Endothelial cell of umbilical vein (primary cell): Measurements from ENCODE around the gene KIF19. TPM values are rescaled to one million over a fixed set of nuclear protein-coding genes. Genes with fewer than 3 reads are reported as not detected.

Source experiments
- BruUV-seq: library from RNA; stranded (reverse); fragments of 400-500 nt; replicated peaks from 2 replicates; lab custom pipeline; 2021; lab: Mats Ljungman, UMichigan
- CTCF ChIA-PET: fragments of 300-600, 350-600 bp; sonication (Branson Sonifier 250); formaldehyde crosslinking; loops from one replicate; lab custom pipeline; 2021; ENCODE audit warnings: antibody characterized with exemption, inconsistent platforms; lab: Charles Lee
- POLR2A ChIA-PET: fragments of 300-600, 350-600 bp; sonication (Branson Sonifier 250); formaldehyde crosslinking; loops from one replicate; lab custom pipeline; 2021; ENCODE audit warnings: antibody characterized with exemption, inconsistent platforms; lab: Charles Lee
- DNase-seq: peaks from one replicate; pipeline ENCODE4 v3.0.0-alpha.2; 2011; ENCODE audit warnings: low read depth, low spot score
- FAIRE-seq: peaks from 2 replicates; lab custom pipeline; 2011; peaks lifted over from hg19 to GRCh38; lab: Jason Lieb, UNC
- H2AFZ ChIP-seq: 2 replicates; pipeline ENCODE4 v1.6.0; 2012; ENCODE audit warnings: low read depth, low read length, control low read depth, inconsistent platforms
- H3K27ac ChIP-seq: 2 replicates; pipeline ENCODE4 v1.5.1; 2011; ENCODE audit warnings: low read depth, mild to moderate bottlenecking, control low read depth, low read length, moderate library complexity; ENCODE audit not compliant: insufficient read depth
- H3K27me3 ChIP-seq, 2 experiments: 2 replicates each; pipeline versions ENCODE4 v1.6.0 to v1.6.1; 2011; ENCODE audit warnings: low read length in 2 of 2, mixed read lengths in 1 of 2; ENCODE audit not compliant: control insufficient read depth in 2 of 2, insufficient read depth in 2 of 2
- H3K36me3 ChIP-seq, 2 experiments: 2 replicates in 1 of 2; 3 replicates in 1 of 2; pipeline ENCODE4 v1.5.1; 2011; ENCODE audit warnings: low read length in 2 of 2, mild to moderate bottlenecking in 1 of 2, moderate library complexity in 1 of 2; ENCODE audit not compliant: control insufficient read depth in 2 of 2, insufficient read depth in 2 of 2; ENCODE audit errors: extremely low read depth in 1 of 2
- H3K4me1 ChIP-seq: 3 replicates; pipeline ENCODE4 v1.5.1; 2011; ENCODE audit warnings: mild to moderate bottlenecking, low read length; ENCODE audit not compliant: control insufficient read depth, insufficient read depth; ENCODE audit errors: extremely low read depth
- H3K4me2 ChIP-seq: 2 replicates; pipeline ENCODE4 v1.6.1; 2011; ENCODE audit warnings: low read length, control low read depth, mixed read lengths; ENCODE audit not compliant: insufficient read depth
- H3K4me3 ChIP-seq, 3 experiments: fragments of 200-600 bp in 1 of 3; sonication (generic), shearing (Covaris generic) in 1 of 3; replicated peaks in 1 of 3; 2 replicates each; pipeline ENCODE4 v1.5.1; 2011 to 2016; ENCODE audit warnings: control low read depth in 3 of 3, low read length in 3 of 3, mild to moderate bottlenecking in 2 of 3, inconsistent platforms in 1 of 3, low read depth in 1 of 3, moderate library complexity in 1 of 3; ENCODE audit not compliant: insufficient read depth in 1 of 3
- H3K79me2 ChIP-seq: 2 replicates; pipeline ENCODE4 v1.6.0; 2012; ENCODE audit warnings: low read length, inconsistent platforms; ENCODE audit not compliant: control insufficient read depth, insufficient read depth
- H3K9ac ChIP-seq: replicated peaks from 2 replicates; pipeline ENCODE3; 2011; ENCODE audit warnings: low read length, control low read depth; ENCODE audit not compliant: insufficient read depth; ENCODE audit errors: extremely low read depth
- H3K9me1 ChIP-seq: replicated peaks from 3 replicates; pipeline ENCODE4 v1.6.0; 2011; ENCODE audit warnings: mild to moderate bottlenecking, low read length; ENCODE audit not compliant: control insufficient read depth, insufficient read depth; ENCODE audit errors: extremely low read depth
- H3K9me3 ChIP-seq: replicated peaks from 2 replicates; pipeline ENCODE4 v1.5.1; 2012; ENCODE audit warnings: low read length, inconsistent platforms; ENCODE audit not compliant: control insufficient read depth, insufficient read depth
- H4K20me1 ChIP-seq: replicated peaks from 2 replicates; pipeline ENCODE3; 2011; ENCODE audit warnings: mild to moderate bottlenecking, low read length; ENCODE audit not compliant: control insufficient read depth, insufficient read depth; ENCODE audit errors: extremely low read depth
- EZH2 ChIP-seq: IDR thresholded peaks from 2 replicates; pipeline ENCODE4 v1.6.1; 2012; ENCODE audit warnings: borderline replicate concordance, low read depth, mild to moderate bottlenecking, moderate library complexity, low read length, inconsistent platforms; ENCODE audit not compliant: severe bottlenecking
- FOS ChIP-seq: IDR thresholded peaks from 2 replicates; pipeline ENCODE4 v1.6.1; 2011; ENCODE audit warnings: mild to moderate bottlenecking, low read length, moderate library complexity, borderline replicate concordance; ENCODE audit not compliant: insufficient read depth
- GATA2 ChIP-seq: IDR thresholded peaks from 2 replicates; pipeline ENCODE4 v1.7.0; 2011; ENCODE audit warnings: low read depth, mild to moderate bottlenecking, moderate library complexity, mixed read lengths, low read length; ENCODE audit not compliant: insufficient read length, insufficient read depth
- JUN ChIP-seq: IDR thresholded peaks from 2 replicates; pipeline ENCODE4 v1.6.1; 2011; ENCODE audit warnings: borderline replicate concordance, low read depth; ENCODE audit not compliant: insufficient read length, insufficient read depth
- MYC ChIP-seq: IDR thresholded peaks from one replicate; pipeline ENCODE4 v1.6.1; 2011; ENCODE audit warnings: mild to moderate bottlenecking, low read depth, low read length
- POLR2A ChIP-seq: IDR thresholded peaks from 2 replicates; pipeline ENCODE4 v1.6.1; 2012; ENCODE audit warnings: low read depth, mild to moderate bottlenecking, control low read depth, low read length
- POLR2AphosphoS5 ChIP-seq: IDR thresholded peaks from 2 replicates; pipeline ENCODE4 v1.6.1; 2012; ENCODE audit warnings: low read depth, mild to moderate bottlenecking, control low read depth, low read length, moderate library complexity; ENCODE audit not compliant: insufficient read depth
- dilution Hi-C: fragments of 300-500 bp; cut with MboI; formaldehyde crosslinking; loops from one replicate; pipeline ENCODE4 v1.15.0; 2019; ENCODE audit warnings: low sequenced_read_pairs; ENCODE audit not compliant: extremely low pct_ligation_motif_present
- intact Hi-C: fragments of 100-400 bp; cut with micrococcal nuclease; formaldehyde crosslinking; loops from one replicate; pipeline ENCODE4 v1.10.0; 2022
- polyA plus RNA-seq, 4 experiments: library from polyadenylated mRNA; depleted of rRNA in 3 of 4; stranded (reverse) in 3 of 4; unstranded in 1 of 4; fragments of >200 nt; gene quantifications; 2 replicates each; pipeline versions ENCODE4 v1.2.1 to v1.2.3, GENCODE V29; 2011 to 2012; ENCODE audit warnings: missing spikeins in 1 of 4
- total RNA-seq: library from RNA; stranded (reverse); gene quantifications from 2 replicates; pipeline ENCODE4 v1.2.3, GENCODE V29; 2021
- TF ChIP-seq, protein P1 (sequence below): IDR thresholded peaks from 2 replicates; pipeline ENCODE4 v1.6.1; 2011; ENCODE audit not compliant: insufficient read depth, insufficient read length
- TF ChIP-seq, protein P2 (sequence below), 2 donors: IDR thresholded peaks; 1 replicate in 1 of 2; 2 replicates in 1 of 2; pipeline ENCODE4 v1.5.1; 2011; ENCODE audit warnings: low read length in 2 of 2, mild to moderate bottlenecking in 2 of 2, moderate library complexity in 2 of 2, control low read depth in 1 of 2, inconsistent platforms in 1 of 2, low read depth in 1 of 2; ENCODE audit not compliant: insufficient read depth in 1 of 2; ENCODE audit errors: extremely low read depth in 1 of 2

The KIF19 gene
- total and polyA plus RNA-seq, 2 donors (not counting 3 experiments of a cell fraction or from before 2014, with no cell fraction given): 0.10 to 0.84 TPM

DNA sequence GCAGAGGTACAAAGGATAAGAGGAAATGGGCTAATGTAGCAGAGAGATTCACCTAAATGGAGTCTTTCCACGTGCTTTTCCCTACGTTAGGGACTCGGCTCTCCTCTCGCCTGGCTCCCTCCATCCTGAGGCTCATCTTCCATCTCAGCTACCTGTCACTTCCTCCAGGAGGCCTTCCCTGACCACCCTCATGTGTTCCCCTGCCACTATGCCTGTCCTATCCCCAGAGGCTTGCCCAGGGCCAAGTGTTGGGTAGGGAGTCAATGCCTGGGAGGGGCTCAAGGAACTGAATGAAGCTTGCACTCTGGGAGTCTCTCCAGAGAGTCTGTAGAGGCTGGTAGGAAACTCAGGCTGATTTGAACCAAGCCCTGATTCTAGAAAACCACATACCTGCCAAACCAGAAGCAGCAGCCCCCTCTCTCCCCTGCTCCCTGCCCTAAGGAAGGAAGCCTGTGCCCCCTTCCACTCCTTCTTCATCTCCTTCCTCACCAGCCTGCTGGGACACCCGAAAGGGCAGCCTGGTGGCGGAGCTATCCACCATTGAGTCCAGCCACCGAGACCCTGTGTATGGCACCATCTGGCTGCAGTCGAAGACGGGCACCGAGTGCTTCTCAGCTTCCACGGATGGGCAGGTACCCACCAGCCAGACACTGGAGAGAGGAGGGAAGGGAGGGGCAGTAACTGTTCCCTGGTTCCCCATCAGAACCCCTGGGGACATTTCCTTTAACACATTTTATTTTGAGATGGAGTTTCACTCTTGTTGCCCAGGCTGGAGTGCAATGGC is 26.6 kb upstream of the KIF19 start:
- Histone ChIP-seq H2AFZ (no peak overlapping the region), H3K27ac (no peak overlapping the region), H3K27me3 (peaks cover 0 to 2% of the 10 kb centered on the region in 2 experiments), H3K4me3 (no peak overlapping the region), H3K9ac (no peak overlapping the region), H3K9me3 (no peaks in the 10 kb centered on the region), H3K4me2 (no peak overlapping the region), H3K4me1 (no peaks in the 10 kb centered on the region), H3K9me1 (no peaks in the 10 kb centered on the region), H4K20me1 (no peaks in the 10 kb centered on the region), H3K79me2 (no peaks in the 10 kb centered on the region), H3K36me3 (no peaks in the 10 kb centered on the region)
- intact Hi-C loops: loop anchor here (5.0 kb wide), 1 partner anchor 87 kb away; the partner anchor contains the start of gene TTYH2
- FAIRE-seq (no peak), DNase-seq (no peak)
- BruUV-seq: no TSS peak
- POLR2A ChIA-PET: no interaction called here
- dilution Hi-C loops: no loop called here
- TF ChIP-seq, protein P1, sequence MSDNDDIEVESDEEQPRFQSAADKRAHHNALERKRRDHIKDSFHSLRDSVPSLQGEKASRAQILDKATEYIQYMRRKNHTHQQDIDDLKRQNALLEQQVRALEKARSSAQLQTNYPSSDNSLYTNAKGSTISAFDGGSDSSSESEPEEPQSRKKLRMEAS: no peak
- no peak for TF ChIP-seq JUN
- no peak for TF ChIP-seq POLR2A
- TF ChIP-seq EZH2: no peak
- TF ChIP-seq FOS: no peak
- no peak for TF ChIP-seq GATA2
- TF ChIP-seq POLR2AphosphoS5: no peak
- no peak for TF ChIP-seq MYC
- TF ChIP-seq, protein P2, sequence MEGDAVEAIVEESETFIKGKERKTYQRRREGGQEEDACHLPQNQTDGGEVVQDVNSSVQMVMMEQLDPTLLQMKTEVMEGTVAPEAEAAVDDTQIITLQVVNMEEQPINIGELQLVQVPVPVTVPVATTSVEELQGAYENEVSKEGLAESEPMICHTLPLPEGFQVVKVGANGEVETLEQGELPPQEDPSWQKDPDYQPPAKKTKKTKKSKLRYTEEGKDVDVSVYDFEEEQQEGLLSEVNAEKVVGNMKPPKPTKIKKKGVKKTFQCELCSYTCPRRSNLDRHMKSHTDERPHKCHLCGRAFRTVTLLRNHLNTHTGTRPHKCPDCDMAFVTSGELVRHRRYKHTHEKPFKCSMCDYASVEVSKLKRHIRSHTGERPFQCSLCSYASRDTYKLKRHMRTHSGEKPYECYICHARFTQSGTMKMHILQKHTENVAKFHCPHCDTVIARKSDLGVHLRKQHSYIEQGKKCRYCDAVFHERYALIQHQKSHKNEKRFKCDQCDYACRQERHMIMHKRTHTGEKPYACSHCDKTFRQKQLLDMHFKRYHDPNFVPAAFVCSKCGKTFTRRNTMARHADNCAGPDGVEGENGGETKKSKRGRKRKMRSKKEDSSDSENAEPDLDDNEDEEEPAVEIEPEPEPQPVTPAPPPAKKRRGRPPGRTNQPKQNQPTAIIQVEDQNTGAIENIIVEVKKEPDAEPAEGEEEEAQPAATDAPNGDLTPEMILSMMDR (IDR thresholded peaks at IDR 0.05; ENCODE audit: extremely low read depth in 1 of 2, insufficient read depth in 1 of 2, low read depth in 1 of 2, low read length in 2 of 2): no peak
- CTCF ChIA-PET: interaction anchor here (1.6 to 2.0 kb wide), 3 partner anchors 17 to 63 kb away, joined by 4 to 29 read pairs (median 6); partner anchors contain the start of gene BTBD17
